ENCODE measurements around the gene UBALD2.
"Not testable (repeated sequence)": the region's sequence is repeated elsewhere in the genome, so short reads cannot be mapped to it uniquely, and the experiment has no call there.

Gene UBALD2

GRCh38 chr17:76267051-76267576, 2.0 kb downstream of the UBALD2 start:
- peak overlapping the region; percentile 84 for H3K4me3 ChIP-seq (replicated peaks; ENCODE audit: insufficient read depth, low read length)
- DNase-seq (ENCODE audit: low read depth in 1 of 2, low spot score in 1 of 2): no peak
- no peaks in the 10 kb centered on the region for H3K27me3 ChIP-seq (ENCODE audit: insufficient read depth, poor library complexity, severe bottlenecking)
- H3K27ac ChIP-seq (replicated peaks): peak overlapping the region; percentile 75
- no peak for TF ChIP-seq GABPA (IDR thresholded peaks at IDR 0.05; ENCODE audit: low read depth)
- no peak for TF ChIP-seq SPI1 (IDR thresholded peaks at IDR 0.05; ENCODE audit: borderline replicate concordance, low read depth)
- TF ChIP-seq POLR2AphosphoS5 (IDR thresholded peaks at IDR 0.05; ENCODE audit: low read depth): no peak
- TF ChIP-seq CTCF (IDR thresholded peaks at IDR 0.05; ENCODE audit: insufficient read depth, low read length): no peak
- TF ChIP-seq, protein P1, sequence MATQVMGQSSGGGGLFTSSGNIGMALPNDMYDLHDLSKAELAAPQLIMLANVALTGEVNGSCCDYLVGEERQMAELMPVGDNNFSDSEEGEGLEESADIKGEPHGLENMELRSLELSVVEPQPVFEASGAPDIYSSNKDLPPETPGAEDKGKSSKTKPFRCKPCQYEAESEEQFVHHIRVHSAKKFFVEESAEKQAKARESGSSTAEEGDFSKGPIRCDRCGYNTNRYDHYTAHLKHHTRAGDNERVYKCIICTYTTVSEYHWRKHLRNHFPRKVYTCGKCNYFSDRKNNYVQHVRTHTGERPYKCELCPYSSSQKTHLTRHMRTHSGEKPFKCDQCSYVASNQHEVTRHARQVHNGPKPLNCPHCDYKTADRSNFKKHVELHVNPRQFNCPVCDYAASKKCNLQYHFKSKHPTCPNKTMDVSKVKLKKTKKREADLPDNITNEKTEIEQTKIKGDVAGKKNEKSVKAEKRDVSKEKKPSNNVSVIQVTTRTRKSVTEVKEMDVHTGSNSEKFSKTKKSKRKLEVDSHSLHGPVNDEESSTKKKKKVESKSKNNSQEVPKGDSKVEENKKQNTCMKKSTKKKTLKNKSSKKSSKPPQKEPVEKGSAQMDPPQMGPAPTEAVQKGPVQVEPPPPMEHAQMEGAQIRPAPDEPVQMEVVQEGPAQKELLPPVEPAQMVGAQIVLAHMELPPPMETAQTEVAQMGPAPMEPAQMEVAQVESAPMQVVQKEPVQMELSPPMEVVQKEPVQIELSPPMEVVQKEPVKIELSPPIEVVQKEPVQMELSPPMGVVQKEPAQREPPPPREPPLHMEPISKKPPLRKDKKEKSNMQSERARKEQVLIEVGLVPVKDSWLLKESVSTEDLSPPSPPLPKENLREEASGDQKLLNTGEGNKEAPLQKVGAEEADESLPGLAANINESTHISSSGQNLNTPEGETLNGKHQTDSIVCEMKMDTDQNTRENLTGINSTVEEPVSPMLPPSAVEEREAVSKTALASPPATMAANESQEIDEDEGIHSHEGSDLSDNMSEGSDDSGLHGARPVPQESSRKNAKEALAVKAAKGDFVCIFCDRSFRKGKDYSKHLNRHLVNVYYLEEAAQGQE (IDR thresholded peaks at IDR 0.05; ENCODE audit: insufficient replicate concordance, low read depth): no peak

DNA sequence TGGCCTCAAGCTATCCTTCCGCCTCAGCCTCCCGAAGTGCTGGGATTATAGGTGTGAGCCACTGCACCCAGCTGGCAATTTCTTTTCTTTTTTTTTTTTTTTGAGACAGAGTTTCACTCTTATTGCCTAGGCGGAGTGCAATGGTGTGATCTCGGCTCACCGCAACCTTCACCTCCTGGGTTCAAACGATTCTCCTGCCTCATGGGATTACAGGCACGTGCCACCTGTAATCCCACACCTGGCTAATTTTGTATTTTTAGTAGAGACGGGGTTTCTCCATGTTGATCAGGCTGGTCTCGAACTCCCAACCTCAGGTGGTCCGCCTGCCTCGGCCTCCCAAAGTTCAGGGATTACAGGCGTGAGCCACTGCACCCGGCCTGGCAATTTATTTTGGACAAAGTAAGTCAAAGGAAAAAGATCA, 2.4 kb downstream of the UBALD2 start:
- H3K4me3 ChIP-seq (replicated peaks; ENCODE audit: insufficient read depth, low read length); H3K27me3 ChIP-seq (ENCODE audit: insufficient read depth, poor library complexity, severe bottlenecking); DNase-seq (ENCODE audit: low read depth in 1 of 2, low spot score in 1 of 2): not testable (repeated sequence)
- H3K27ac ChIP-seq (replicated peaks): peak overlapping the region; percentile 75

DNA sequence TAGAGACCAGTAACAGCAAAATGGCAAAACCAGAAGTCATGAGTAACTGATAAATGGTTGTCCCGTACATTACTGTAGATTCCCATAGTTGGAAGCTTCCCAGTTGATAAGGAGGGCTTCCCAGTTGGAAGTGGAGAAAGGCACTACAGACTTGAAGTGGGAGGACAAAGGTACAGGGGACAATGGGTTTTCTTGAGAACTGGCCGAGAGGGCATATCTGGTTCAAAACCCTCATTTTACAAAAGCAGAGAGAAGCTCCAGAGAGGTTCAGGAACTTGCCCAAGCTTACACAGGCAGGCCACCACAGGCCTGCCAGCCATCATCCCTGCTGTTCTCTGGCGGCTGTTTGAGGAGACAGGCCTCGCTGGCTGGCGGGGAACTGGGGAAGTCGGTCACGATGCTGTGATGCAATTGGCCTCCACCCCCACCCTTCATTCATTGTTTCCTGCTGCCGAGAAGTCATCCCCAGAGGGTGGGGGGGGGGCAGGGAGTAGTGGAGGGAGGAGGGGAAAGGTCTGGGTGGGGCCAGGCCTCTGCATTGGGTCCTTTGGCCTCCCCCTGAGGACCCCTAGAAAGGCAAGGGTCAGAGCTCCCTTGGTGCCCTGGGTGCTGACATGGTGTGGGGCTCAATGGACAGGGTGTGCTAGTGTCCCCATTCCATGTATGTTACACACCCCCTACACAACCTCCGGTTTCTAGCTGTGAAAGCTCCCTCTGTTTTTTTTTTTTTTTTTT, 3.0 kb downstream of the UBALD2 start:
- H3K27ac ChIP-seq (replicated peaks): peak overlapping the region; percentile 75
- DNase-seq (ENCODE audit: low read depth in 1 of 2, low spot score in 1 of 2): peak; percentile 87 to 96
- no peaks in the 10 kb centered on the region for H3K27me3 ChIP-seq (ENCODE audit: insufficient read depth, poor library complexity, severe bottlenecking)
- TF ChIP-seq, protein P1 (IDR thresholded peaks at IDR 0.05; ENCODE audit: insufficient replicate concordance, low read depth): no peak
- no peak for TF ChIP-seq CTCF (IDR thresholded peaks at IDR 0.05; ENCODE audit: insufficient read depth, low read length)
- no peak for TF ChIP-seq GABPA (IDR thresholded peaks at IDR 0.05; ENCODE audit: low read depth)
- TF ChIP-seq POLR2AphosphoS5 (IDR thresholded peaks at IDR 0.05; ENCODE audit: low read depth): peak; percentile 89
- TF ChIP-seq SPI1 (IDR thresholded peaks at IDR 0.05; ENCODE audit: borderline replicate concordance, low read depth): peak; percentile 81; the same call in 1 of the 2 replicates
- H3K4me3 ChIP-seq (replicated peaks; ENCODE audit: insufficient read depth, low read length): no peak overlapping the region; the same call in 1 of the 2 replicates

- Histone ChIP-seq H3K27ac (replicated peaks) (peak overlapping the region; percentile 75), H3K27me3 (ENCODE audit: insufficient read depth, poor library complexity, severe bottlenecking) (no peaks in the 10 kb centered on the region), H3K4me3 (replicated peaks; ENCODE audit: insufficient read depth, low read length) (no peak overlapping the region)
- DNase-seq (ENCODE audit: low read depth in 1 of 2, low spot score in 1 of 2): no peak
- TF ChIP-seq SPI1 (IDR thresholded peaks at IDR 0.05; ENCODE audit: borderline replicate concordance, low read depth): no peak
- no peak for TF ChIP-seq CTCF (IDR thresholded peaks at IDR 0.05; ENCODE audit: insufficient read depth, low read length)
- TF ChIP-seq, protein P1 (IDR thresholded peaks at IDR 0.05; ENCODE audit: insufficient replicate concordance, low read depth): no peak
- TF ChIP-seq POLR2AphosphoS5 (IDR thresholded peaks at IDR 0.05; ENCODE audit: low read depth): no peak
- TF ChIP-seq GABPA (IDR thresholded peaks at IDR 0.05; ENCODE audit: low read depth): no peak
Measured at GRCh38 chr17:76268991-76269981, 4.1 kb downstream of the UBALD2 start.
